Suprapubic skin (tissue), 4 donors: Measurements from ENCODE around the gene ATE1. TPM values are rescaled to one million over a fixed set of nuclear protein-coding genes. Genes with fewer than 3 reads are reported as not detected.
"Not testable (repeated sequence)": the region's sequence is repeated elsewhere in the genome, so short reads cannot be mapped to it uniquely, and the experiment has no call there.

Experiments used
- DNase-seq, 2 donors: peaks; one replicate each; pipeline ENCODE4 v3.0.0-alpha.2; 2019; ENCODE audit warnings: low spot score in 2 of 2
- H3K27ac ChIP-seq: fragments of 200-600 bp; sonication (generic); one replicate; pipeline ENCODE4 v1.5.1; 2019
- H3K27me3 ChIP-seq: fragments of 200-600 bp; sonication (generic); one replicate; pipeline ENCODE4 v1.5.1; 2019
- H3K36me3 ChIP-seq: fragments of 200-600 bp; sonication (generic); one replicate; pipeline ENCODE4 v1.5.1; 2019
- H3K4me1 ChIP-seq: fragments of 200-600 bp; sonication (generic); one replicate; pipeline ENCODE4 v1.5.1; 2019
- H3K4me3 ChIP-seq: fragments of 200-600 bp; sonication (generic); one replicate; pipeline ENCODE4 v1.5.1; 2019; ENCODE audit warnings: mild to moderate bottlenecking
- H3K9me3 ChIP-seq: fragments of 200-600 bp; sonication (generic); one replicate; pipeline ENCODE4 v1.5.1; 2019
- EP300 ChIP-seq: sonication (generic); formaldehyde crosslinking; IDR thresholded peaks from one replicate; pipeline ENCODE4 v1.6.1; 2017; ENCODE audit warnings: antibody characterized with exemption
- POLR2A ChIP-seq, 2 donors: fragments of 450-650 bp; IDR thresholded peaks; one replicate each; pipeline ENCODE4 v1.6.1; 2017; ENCODE audit warnings: antibody characterized with exemption in 2 of 2, mild to moderate bottlenecking in 2 of 2, moderate library complexity in 2 of 2
- POLR2AphosphoS5 ChIP-seq, 3 donors: sonication (generic); formaldehyde crosslinking; IDR thresholded peaks; one replicate each; pipeline ENCODE4 v1.6.1; 2017; ENCODE audit warnings: antibody characterized with exemption in 3 of 3
- WGBS: methylation state at CpG from one replicate; pipeline ENCODE4 v1.1.5; 2018; 5-methylcytosine and 5-hydroxymethylcytosine counted together
- total RNA-seq, 4 donors: library from RNA; depleted of rRNA; stranded (reverse); fragments of >200 nt; gene quantifications; one replicate each; pipeline ENCODE4 v1.1.0, GENCODE V29; 2016
- TF ChIP-seq, protein P1 (sequence below), 2 donors: fragments of 200-600 bp in 1 of 2; fragments of 450-650 bp in 1 of 2; sonication (generic) in 1 of 2; IDR thresholded peaks; one replicate each; pipeline ENCODE4 v1.5.1; 2016 to 2019; ENCODE audit warnings: antibody characterized with exemption in 2 of 2, mild to moderate bottlenecking in 1 of 2, moderate library complexity in 1 of 2

ATE1 gene
- total RNA-seq, 4 donors from 2014 or later, result 20.3 to 23.2 (median 21.7) TPM

DNA sequence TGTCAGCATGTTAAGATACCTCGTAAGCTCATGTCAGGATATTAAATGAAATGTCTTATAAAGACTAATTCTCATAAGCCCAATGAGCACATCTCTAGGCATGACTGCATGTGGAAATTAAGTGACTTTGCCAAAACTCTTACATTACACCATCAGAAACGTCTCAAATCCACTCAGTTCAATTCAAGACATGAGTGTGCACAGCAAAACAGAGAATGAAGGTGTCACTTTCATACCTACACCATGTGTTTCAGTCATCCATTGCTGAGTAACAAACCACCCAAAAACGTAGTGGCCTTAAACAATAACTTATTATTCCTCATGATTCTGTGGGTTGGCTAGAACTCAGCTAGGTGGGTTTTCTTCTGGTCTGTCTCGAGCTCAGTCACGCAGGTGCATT, 99.8 kb downstream of the ATE1 start:
- no peaks in the 10 kb centered on the region for H3K27me3 ChIP-seq
- H3K9me3 ChIP-seq, result no peaks in the 10 kb centered on the region
- WGBS, result 90% methylated on average over 5 of the region's 5 CpGs
- DNase-seq, result no peak
- H3K36me3 ChIP-seq, result peaks cover 9% of the 10 kb centered on the region
- H3K4me1 ChIP-seq, result no peaks in the 10 kb centered on the region
- no peak overlapping the region for H3K27ac ChIP-seq
- H3K4me3 ChIP-seq, result no peak overlapping the region
- no peak for TF ChIP-seq POLR2A (IDR thresholded peaks at IDR 0.05)
- no peak for TF ChIP-seq POLR2AphosphoS5 (IDR thresholded peaks at IDR 0.05)
- TF ChIP-seq EP300, result no peak
- TF ChIP-seq, protein P1, sequence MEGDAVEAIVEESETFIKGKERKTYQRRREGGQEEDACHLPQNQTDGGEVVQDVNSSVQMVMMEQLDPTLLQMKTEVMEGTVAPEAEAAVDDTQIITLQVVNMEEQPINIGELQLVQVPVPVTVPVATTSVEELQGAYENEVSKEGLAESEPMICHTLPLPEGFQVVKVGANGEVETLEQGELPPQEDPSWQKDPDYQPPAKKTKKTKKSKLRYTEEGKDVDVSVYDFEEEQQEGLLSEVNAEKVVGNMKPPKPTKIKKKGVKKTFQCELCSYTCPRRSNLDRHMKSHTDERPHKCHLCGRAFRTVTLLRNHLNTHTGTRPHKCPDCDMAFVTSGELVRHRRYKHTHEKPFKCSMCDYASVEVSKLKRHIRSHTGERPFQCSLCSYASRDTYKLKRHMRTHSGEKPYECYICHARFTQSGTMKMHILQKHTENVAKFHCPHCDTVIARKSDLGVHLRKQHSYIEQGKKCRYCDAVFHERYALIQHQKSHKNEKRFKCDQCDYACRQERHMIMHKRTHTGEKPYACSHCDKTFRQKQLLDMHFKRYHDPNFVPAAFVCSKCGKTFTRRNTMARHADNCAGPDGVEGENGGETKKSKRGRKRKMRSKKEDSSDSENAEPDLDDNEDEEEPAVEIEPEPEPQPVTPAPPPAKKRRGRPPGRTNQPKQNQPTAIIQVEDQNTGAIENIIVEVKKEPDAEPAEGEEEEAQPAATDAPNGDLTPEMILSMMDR (IDR thresholded peaks at IDR 0.05), result no peak

DNA sequence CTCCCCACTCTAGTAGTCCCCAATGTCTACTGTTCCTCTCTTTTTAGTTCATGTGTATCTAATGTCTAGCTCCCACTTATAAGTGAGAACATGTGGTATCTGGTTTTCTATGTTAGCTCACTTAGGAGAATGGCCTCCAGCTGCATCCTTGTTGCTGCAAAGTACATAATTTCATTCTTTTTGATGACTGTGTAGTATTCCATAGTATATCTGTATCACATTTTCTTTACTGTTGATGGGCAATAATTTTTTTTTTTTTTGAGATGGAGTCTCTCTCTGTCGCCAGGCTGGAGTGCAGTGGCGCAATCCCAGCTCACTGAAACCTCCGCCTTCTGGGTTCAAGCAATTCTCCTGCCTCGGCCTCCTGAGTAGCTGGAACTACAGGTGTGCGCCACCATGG, 101.1 kb downstream of the ATE1 start:
- DNase-seq, H3K4me3 ChIP-seq, H3K36me3 ChIP-seq, H3K27ac ChIP-seq, H3K9me3 ChIP-seq, H3K27me3 ChIP-seq, H3K4me1 ChIP-seq: not testable (repeated sequence)
- 96% methylated on average over 5 of the region's 5 CpGs for WGBS

DNA sequence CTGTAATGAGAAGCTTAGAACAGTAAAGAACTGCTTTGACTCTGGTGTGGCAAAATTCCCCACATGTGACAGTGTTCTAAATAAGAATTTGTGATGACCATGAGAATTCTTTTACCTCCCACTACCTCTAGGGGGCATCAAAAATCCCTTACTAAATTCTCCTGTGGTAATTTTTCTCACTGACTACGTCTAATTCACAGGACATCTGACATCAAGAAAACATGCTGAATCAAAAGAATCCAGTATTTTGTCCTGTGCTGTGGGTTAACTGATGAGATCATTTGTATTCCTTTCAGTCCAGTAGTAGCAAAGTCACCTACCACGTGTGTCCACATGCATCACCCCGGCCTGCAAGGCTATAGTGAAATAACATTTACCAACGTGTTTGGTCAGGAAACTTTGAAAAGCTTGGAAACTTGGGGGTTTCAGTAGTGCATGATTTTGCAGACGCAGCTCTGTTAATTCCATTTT, 103.8 kb downstream of the ATE1 start:
- WGBS, result 54% methylated on average over 5 of the region's 5 CpGs
- no peak overlapping the region for H3K27ac ChIP-seq
- DNase-seq, result no peak
- H3K36me3 ChIP-seq, result peaks cover 5% of the 10 kb centered on the region
- TF ChIP-seq, protein P1 (IDR thresholded peaks at IDR 0.05), result peak; percentile 44 to 48
- TF ChIP-seq POLR2A (IDR thresholded peaks at IDR 0.05), result no peak
- no peaks in the 10 kb centered on the region for H3K27me3 ChIP-seq
- no peaks in the 10 kb centered on the region for H3K9me3 ChIP-seq
- no peaks in the 10 kb centered on the region for H3K4me1 ChIP-seq
- no peak overlapping the region for H3K4me3 ChIP-seq

DNA sequence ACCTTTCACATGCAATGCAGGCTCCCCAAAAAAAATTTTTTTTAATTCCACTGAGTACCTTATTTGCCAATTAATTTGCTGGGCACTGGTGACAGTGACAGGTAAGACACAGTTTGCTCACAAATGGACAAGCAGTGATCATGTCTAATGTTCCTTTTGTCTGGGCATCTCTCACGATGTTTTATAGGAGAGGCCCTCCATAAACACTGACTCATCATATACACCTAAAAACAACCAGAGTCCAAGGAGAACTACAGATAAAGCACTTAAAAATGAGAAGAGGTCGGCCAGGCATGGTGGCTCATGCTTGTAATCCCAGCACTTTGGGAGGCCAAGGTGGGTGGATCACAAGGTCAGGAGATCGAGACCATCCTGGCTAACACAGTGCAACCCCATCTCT, 105.1 kb downstream of the ATE1 start:
- H3K27ac ChIP-seq, result no peak overlapping the region
- H3K36me3 ChIP-seq, result no peaks in the 10 kb centered on the region
- H3K9me3 ChIP-seq, result no peaks in the 10 kb centered on the region
- WGBS, result 89% methylated on average over 3 of the region's 3 CpGs
- no peak for TF ChIP-seq EP300
- TF ChIP-seq POLR2A (IDR thresholded peaks at IDR 0.05), result no peak
- no peak for TF ChIP-seq POLR2AphosphoS5 (IDR thresholded peaks at IDR 0.05)
- H3K27me3 ChIP-seq, result no peaks in the 10 kb centered on the region
- DNase-seq, result no peak
- H3K4me3 ChIP-seq, result no peak overlapping the region
- no peaks in the 10 kb centered on the region for H3K4me1 ChIP-seq

GRCh38 chr10:121822180-121822579, 105.7 kb downstream of the ATE1 start:
- H3K36me3 ChIP-seq, result no peaks in the 10 kb centered on the region
- no peak for TF ChIP-seq POLR2AphosphoS5 (IDR thresholded peaks at IDR 0.05)
- no peak for TF ChIP-seq EP300
- TF ChIP-seq, protein P1 (IDR thresholded peaks at IDR 0.05), result no peak
- no peak for TF ChIP-seq POLR2A (IDR thresholded peaks at IDR 0.05)
- 76% methylated on average over 1 of the region's 1 CpG for WGBS
- no peak overlapping the region for H3K4me3 ChIP-seq
- no peaks in the 10 kb centered on the region for H3K27me3 ChIP-seq
- H3K9me3 ChIP-seq, result no peaks in the 10 kb centered on the region
- DNase-seq, result no peak
- H3K4me1 ChIP-seq, result no peaks in the 10 kb centered on the region
- H3K27ac ChIP-seq, result no peak overlapping the region

- Histone ChIP-seq H3K27ac (no peak overlapping the region), H3K4me1 (no peaks in the 10 kb centered on the region), H3K36me3 (no peaks in the 10 kb centered on the region), H3K4me3 (no peak overlapping the region), H3K27me3 (no peaks in the 10 kb centered on the region), H3K9me3 (no peaks in the 10 kb centered on the region)
- 75% methylated on average over 2 of the region's 2 CpGs for WGBS
- no peak for DNase-seq
- no peak for TF ChIP-seq EP300
- no peak for TF ChIP-seq POLR2A (IDR thresholded peaks at IDR 0.05)
- no peak for TF ChIP-seq POLR2AphosphoS5 (IDR thresholded peaks at IDR 0.05)
- TF ChIP-seq, protein P1 (IDR thresholded peaks at IDR 0.05), result no peak
These were observed 108.8 kb downstream of the ATE1 start for GRCh38 chr10:121819049-121819448.
